GM18508 (cell line): ENCODE data around the gene CACNA1B.
"Not testable (repeated sequence)": the region's sequence is repeated elsewhere in the genome, so short reads cannot be mapped to it uniquely, and the experiment has no call there.

ENCODE experiments used
- ATAC-seq: cut with Tn5 transposase; IDR thresholded peaks from one replicate; pipeline ENCODE4 v1.9.1; 2021; ENCODE audit warnings: moderate number of reproducible peaks; ENCODE audit not compliant: insufficient read depth, unreplicated experiment

The CACNA1B gene

DNA sequence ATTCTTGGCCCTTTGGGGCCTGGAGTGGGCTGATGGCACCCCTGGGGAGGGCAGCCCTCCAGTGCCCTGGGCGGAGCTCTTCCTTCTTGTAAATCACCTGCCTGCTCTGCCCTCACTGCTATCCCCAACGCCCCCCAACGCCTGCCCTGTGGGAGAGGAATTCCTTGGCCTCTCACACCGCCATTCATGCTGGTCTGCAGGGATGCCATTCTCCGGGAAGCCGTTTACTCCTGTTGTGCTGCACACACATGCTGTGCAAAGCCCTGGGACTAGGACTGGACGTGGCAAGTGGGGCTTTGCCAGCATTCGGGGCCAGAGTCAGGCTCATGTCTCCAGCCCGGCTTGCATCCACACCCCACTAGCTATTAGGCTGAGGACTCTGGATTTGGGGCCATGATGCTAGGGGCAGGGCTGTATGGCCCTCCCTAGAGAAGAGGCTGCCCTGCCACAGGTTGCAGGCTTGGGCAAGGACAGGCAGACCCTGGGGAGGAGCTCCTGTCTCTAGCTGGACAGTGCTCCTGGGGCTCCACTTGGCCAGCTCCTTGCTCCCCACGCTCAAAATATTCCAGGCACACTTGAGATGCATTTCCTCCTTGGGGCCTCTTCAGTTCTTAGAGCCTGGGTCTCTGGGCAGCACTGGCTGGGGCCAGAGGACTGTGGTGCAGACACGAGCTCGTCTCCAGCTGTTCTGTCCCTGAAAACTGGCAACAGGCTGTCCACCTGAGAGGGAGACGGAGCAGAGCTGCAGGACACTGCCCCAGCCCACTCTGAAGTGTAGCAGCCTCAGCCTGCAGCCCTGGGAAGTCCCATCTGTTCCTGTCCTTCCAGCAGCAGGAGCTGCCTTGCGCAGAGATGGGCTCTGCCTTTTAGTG, 226.9 kb downstream of the CACNA1B start:
- ATAC-seq, result no peak

DNA sequence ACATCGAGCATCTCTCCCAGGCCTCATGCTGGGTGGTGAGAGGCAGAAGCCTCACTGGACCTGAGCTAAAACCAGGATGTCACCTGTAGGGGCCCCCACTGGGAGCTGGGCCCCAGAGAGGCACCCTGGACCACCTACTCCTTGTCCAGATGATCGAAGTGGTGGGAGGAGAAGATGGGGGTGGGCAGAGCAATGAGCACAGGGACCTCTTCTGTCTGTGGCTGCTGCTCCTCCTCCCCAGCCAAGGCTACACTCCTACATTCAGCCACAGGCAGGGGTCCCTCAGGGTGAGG, 227.5 kb downstream of the CACNA1B start:
- ATAC-seq, result no peak

DNA sequence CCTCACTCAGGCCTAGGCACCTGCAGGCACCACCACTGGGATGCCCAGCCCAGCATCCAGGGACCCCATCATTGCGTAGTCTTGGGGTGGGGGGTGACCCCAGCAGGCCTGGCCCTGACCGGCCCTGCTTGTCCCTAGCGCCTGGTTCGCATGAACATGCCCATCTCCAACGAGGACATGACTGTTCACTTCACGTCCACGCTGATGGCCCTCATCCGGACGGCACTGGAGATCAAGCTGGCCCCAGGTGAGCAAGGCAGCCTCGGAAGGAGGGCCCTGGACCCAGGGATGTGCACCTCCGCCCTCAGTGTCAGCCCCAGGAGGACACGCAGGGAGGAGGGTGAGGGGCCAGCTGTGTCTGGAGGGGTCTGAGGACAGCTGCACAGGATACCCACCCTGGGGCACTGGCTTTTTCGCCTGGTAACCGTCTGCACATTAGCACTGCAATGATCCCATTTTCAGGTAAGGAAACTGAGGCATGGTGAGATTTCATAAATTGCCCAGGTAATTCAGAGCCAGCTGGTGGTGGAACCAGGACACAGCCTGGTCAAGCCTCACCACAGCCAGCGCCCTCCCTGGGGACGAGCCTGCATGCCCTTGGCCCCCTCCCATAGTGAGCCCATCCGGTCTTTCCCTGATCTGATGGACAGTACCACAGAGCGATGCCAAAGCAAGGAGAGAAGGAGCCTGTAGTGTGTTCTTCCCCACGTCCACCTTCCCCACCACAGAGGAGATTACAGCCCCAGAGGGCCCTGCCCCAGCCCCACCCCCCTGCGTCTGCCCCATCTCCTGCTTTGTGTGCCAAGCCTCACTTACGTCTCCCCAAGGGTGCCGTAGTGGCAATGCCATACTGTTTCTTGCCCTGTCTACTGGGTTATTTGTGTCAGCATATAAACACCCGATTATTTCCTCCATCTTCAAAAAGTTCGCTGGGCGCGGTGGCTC, 228.3 kb downstream of the CACNA1B start:
- ATAC-seq, result no peak

DNA sequence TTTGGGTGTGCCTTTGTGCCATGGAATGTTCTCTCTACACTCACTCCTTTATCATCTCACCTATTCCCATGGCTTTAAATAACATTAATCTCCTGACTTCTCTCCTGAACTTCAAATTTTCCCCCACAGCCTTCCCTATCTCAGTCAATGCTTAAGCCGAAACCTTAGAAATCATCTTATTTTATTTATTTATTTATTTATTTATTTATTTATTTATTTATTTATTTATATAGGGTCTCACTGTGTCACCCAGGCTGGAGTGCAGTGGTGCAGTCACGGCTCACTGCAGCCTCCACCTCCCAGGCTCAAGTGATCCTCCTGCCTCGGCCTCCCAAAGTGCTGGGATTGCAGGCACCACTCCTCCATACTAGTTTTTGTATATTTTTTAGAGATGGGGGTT, 229.5 kb downstream of the CACNA1B start:
- not testable (repeated sequence) for ATAC-seq

DNA sequence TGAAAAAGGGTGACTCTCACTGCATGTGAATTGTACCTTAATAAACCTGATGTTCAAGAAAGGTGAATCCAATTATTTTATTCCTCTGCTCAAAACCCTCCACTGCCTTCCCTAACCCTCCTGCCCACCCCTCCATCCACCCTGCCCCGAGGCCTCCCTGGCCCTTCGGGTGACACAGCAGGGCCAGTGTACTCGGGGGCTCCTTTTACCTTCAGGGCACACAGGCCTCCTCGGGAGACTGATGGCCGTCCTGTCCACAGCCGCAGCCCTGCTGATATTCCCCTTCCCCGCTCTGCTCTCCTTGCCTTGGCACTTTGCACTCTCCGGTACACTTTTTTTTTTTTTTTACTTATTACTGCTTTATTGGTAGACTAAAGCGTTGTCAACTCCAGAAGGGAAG, 234.0 kb downstream of the CACNA1B start:
- no peak for ATAC-seq

DNA sequence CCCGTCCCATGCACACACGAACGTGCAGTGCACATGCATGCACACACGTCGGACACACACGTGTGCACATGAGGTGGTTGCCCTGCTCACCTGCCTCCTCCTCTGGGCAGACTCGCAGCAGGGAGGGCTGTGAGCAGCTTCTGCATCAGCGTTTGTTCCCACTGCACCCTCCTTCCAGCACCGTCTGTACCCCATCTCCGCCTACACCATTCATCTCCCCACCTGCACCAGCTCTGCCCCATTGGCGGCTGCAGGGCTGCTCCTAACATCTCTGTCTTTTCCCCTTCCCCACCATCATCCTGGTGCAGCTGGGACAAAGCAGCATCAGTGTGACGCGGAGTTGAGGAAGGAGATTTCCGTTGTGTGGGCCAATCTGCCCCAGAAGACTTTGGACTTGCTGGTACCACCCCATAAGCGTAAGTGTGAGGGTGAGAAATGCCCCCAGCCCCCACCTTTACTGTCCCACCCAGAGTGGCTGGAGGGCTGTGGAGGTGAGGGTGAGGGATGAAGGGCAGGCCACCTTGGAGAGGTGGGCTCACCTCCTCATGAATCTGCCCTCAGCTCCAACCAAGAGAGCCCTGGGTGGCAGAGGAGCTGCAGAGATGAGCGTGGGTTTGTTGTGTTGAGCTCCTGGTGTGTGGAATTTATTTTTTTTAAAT, 234.6 kb downstream of the CACNA1B start:
- no peak for ATAC-seq

DNA sequence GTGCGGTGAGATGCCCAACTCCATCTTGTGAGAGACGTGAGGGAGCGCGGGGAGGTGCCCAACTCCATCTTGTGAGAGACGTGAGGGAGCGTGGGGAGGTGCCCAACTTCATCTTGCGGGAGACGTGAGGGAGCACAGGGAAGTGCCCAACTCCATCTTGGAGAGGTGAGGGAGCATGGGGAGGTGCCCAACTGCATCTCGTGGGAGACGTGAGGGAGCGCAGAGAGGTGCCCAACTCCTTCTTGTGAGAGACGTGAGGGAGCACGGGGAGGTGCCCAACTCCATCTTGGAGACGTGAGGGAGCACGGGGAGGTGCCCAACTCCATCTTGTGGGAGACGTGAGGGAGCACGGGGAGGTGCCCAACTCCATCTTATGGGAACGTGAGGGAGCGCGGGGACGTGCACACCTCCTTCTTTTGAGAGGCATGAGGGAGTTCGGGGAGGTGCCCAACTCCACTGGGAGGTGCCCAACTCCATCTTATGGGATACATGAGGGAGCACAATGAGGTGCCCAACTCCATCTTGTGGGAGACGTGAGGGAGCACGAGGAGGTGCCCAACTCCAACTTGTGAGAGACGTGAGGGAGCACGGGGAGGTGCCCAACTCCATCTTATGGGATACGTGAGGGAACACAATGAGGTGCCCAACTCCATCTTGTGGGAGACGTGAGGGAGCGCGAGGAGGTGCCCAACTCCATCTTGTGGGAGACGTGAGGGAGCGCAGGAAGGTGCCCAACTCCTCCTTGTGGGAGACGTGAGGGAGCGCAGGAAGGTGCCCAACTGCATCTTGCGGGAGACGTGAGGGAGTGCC, 235.4 kb downstream of the CACNA1B start:
- ATAC-seq, result no peak

DNA sequence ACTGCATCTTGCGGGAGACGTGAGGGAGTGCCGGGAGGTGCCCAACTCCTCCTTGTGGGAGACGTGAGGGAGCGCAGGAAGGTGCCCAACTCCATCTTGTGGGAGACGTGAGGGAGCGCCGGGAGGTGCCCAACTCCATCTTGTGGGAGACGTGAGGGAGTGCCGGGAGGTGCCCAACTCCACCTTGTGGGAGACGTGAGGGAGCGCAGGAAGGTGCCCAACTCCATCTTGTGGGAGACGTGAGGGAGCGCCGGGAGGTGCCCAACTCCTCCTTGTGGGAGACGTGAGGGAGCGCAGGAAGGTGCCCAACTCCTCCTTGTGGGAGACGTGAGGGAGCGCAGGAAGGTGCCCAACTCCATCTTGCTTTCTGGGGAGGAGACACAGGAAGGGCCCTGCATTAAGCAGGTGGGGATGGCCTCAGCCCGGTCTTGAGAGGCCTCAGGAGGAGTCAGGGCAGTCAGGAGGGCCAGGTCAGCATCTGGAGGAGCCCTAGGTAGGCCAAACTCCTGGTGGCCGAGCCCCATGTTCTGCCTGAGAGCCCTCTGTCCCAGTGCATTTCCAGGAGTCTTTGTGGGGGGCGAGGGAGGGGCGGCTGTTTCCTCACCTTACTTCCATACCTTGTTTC, 236.2 kb downstream of the CACNA1B start:
- ATAC-seq, result not testable (repeated sequence)

DNA sequence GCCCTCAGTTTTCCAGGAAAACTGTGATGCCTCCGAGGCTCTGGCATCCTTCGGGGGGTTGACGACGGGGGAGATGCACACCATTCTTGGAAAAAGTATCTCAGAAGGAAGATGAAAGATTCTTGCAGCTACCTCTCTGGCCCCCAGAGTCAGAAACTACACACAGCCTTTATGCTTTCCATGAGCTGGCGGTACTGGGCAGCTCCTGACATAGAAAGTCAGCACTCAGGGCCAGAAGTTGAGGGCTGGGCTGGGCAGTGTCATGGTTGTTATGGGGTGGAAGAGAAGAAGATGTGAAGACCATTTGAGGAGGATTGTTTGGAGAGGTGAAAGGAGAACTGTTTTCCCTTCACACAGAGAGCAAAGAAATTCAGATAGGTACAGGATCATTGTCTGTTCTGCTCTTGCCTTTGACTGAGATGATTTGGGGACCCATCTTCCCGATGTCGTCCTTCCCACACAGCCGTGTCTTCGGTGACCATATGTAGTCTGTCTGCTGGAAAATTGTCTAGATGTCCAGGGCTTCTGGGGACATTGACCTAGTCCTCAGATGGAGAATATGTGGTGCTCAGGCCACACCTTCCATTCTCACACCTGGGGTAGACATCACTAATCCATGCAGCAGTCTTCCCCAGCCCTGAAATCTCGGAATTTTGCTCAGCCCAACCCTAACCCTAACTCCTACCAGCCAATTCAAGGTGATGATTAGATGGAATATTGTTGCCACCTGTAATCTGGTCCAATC, 237.1 kb downstream of the CACNA1B start:
- ATAC-seq, result no peak

DNA sequence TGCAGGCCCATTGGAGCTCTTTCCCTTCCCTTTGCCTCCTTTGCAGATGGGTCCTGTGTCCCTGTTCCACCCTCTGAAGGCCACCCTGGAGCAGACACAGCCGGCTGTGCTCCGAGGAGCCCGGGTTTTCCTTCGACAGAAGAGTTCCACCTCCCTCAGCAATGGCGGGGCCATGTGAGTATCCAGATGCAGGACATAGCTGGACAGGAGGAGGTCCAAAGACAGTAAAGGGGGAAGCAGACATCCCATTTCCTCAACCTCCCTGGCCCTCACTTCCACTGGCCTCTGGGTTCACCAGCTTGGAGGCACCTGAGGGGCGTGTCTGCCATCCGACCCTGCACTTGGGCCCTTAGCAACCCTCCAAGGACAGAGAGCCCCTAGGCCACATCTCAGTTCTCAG, 237.9 kb downstream of the CACNA1B start:
- no peak for ATAC-seq

DNA sequence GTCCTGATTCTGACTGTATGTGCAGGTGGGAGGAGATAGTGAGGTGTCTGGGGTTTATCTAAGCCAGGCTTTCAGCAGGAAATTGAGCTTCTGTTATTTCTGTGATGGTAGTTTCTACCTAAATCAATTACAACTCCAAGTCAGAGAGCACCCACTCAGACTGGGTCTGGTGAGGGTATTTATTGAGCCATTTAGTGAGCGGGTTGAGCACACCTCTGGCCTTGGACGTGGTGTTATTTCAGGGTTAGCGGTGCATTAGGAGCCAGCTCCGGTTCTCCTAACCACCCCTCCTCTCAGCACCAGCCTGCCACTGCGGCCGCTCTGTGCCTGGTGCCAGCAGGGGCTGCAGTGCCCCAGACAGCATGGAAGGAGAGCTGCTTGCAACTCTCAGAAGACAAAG, 238.9 kb downstream of the CACNA1B start:
- ATAC-seq, result no peak

DNA sequence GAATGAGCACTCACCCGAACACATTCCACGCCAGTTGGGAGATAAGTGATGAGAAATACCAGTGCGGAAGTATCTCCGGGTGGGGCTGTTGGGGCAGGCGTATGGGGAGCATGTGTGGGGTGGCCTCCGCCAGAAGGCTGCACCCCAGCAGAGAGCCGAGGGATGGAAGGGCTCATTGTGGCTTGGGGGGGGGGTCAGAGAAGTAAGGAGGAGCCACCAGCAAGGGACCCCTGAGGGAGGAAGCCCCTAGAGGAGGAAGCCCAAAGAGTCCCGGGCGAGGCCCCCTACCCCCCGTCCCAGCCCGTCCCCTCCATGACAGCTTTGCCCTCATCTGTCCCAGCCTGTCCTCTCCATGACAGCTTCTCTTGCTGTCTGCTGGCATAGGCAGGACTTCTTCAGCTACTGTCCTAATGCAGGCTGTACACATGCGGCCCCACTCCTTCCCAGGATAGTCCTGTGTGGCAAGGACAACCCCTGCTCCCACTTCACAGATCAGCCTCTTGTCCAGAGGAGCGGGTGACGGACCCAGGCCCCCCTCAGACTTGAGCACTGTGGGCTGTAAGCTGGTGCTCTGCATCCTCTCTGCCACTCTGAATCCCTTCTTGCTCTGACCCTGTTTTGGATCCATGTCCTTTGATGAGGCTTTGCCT, 239.6 kb downstream of the CACNA1B start:
- ATAC-seq, result no peak

DNA sequence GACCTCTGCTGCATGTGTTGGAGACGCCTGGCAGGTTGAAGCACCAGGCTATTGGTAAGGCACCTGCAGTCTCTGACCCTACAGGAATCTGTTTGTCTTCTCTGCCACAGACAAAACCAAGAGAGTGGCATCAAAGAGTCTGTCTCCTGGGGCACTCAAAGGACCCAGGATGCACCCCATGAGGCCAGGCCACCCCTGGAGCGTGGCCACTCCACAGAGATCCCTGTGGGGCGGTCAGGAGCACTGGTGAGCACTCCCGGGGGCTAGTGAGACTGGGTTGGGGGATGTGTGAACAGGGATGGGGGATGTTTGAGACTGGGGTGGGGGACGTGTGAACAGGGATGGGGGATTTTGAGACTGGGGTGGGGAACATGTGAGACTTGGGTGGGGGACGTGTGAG, 240.3 kb downstream of the CACNA1B start:
- no peak for ATAC-seq

DNA sequence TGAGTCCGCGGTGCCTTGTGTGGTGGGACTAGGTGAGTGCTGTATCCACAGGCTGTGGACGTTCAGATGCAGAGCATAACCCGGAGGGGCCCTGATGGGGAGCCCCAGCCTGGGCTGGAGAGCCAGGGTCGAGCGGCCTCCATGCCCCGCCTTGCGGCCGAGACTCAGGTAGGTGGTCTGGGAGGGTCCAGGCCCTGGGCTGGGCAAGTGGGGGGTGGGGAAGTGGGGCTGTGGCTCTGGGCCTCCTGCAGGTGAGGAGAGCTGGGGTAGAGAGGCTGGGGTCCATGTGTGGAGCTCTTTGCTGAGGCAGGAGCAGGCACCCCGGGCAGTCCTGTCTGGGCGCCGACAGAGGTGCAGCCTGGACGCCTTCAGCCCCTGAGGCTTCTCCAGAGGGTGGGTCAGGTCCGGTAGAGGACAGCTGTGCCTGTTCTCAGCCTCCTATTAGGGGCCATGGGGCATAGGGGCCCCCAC, 241.1 kb downstream of the CACNA1B start:
- no peak for ATAC-seq

DNA sequence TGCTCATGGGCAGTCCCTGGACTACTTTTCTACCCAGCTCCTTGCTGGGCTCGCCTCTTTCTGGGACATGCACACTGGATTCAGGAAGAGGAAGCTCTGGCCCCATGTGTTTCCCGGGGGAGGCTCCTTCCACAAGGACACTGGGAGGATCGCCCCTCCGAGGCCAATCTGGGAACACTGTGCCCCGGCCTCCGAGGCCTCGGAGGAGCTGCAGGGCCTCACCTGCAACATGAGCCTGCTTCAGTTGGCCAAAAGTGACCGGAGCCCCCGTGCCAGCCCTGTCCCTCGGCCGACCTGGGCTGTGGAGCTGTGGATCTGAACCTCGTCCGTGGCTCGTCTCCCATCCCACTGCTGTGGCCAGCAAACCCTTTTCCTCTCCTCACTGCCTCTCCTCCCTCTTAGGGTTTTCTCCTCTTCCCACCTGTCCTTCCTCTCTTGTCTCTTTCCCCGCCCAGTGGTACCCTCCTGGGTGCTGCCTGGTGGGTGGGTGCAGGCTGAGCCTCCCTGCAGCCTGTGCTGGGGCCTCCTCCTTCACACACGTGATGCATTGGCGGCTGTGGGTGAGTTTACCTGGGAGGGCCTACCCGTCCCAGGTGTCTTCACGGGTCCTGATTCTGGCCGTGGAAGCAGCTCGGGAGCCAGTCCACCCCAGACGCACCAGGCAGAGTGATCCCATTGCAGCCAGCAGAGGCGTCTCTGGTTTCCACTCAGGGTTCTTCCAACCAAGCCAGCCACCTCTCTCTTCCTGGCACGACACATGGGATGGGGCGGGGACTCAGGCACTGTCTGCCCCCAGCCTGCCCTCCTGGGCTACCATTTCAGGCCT, 241.8 kb downstream of the CACNA1B start:
- ATAC-seq, result no peak

DNA sequence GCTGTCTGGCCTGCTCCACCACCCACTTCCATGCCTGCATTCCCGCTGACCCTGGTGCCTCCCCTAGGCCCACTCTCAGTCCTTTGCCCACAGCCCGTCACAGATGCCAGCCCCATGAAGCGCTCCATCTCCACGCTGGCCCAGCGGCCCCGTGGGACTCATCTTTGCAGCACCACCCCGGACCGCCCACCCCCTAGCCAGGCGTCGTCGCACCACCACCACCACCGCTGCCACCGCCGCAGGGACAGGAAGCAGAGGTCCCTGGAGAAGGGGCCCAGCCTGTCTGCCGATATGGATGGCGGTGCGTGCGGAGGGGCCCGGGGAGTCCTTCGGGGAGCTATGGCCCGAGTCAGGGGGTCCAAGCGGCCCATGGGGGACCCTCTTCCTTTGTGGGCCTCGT, 242.5 kb downstream of the CACNA1B start:
- no peak for ATAC-seq
